Hindlimb muscle (tissue), 1 donor: Measurements from ENCODE around the gene SPRR5. TPM values are rescaled to one million over a fixed set of nuclear protein-coding genes. Genes with fewer than 3 reads are reported as not detected.

Experiments used
- DNase-seq: peaks from one replicate; pipeline ENCODE4 v3.0.0-alpha.2; 2013
- polyA plus RNA-seq: library from polyadenylated mRNA; unstranded; fragments of 120-200 nt; gene quantifications from one replicate; pipeline ENCODE4 v1.2.1, GENCODE V29; 2013; ENCODE audit not compliant: insufficient read length

Gene SPRR5
- polyA plus RNA-seq, 1 donor = not detected

GRCh38 chr1:152983743-152984142 lies 36.7 kb downstream of the SPRR5 start, which contains the start of gene SPRR1A:
Gene SPRR1A (plus strand): TSS chr1:152984081. CDS start chr1:152985231, 1,150 bp downstream.
- DNase-seq = no peak

GRCh38 chr1:152986578-152986977 lies 39.6 kb downstream of the SPRR5 start:
- no peak for DNase-seq

- no peak for DNase-seq
These were observed 46.2 kb downstream of the SPRR5 start for GRCh38 chr1:152993186-152993585.

GRCh38 chr1:152995842-152996241 lies 48.8 kb downstream of the SPRR5 start:
- no peak for DNase-seq

GRCh38 chr1:152996633-152997400 lies 49.8 kb downstream of the SPRR5 start:
- no peak for DNase-seq

- DNase-seq = no peak
These were observed 50.9 kb downstream of the SPRR5 start for GRCh38 chr1:152997901-152998300.

GRCh38 chr1:152998476-152998875 lies 51.5 kb downstream of the SPRR5 start:
- DNase-seq = no peak

Other genes starting within 250 kb of the SPRR5 start
- gene LCE2A, start 248.9 kb upstream of the SPRR5 start, polyA plus RNA-seq = not detected
- not detected for gene LCE4A, start 239.0 kb upstream of the SPRR5 start, polyA plus RNA-seq
- not detected for gene KPRP, start 189.2 kb upstream of the SPRR5 start, polyA plus RNA-seq
- not detected for gene LCE1F, start 172.1 kb upstream of the SPRR5 start, polyA plus RNA-seq
- not detected for gene LCE1E, start 160.9 kb upstream of the SPRR5 start, polyA plus RNA-seq
- not detected for gene LCE1D, start 150.5 kb upstream of the SPRR5 start, polyA plus RNA-seq
- gene LCE1C, start 140.6 kb upstream of the SPRR5 start, polyA plus RNA-seq = not detected
- not detected for gene LCE1B, start 135.2 kb upstream of the SPRR5 start, polyA plus RNA-seq
- not detected for gene LCE1A, start 119.7 kb upstream of the SPRR5 start, polyA plus RNA-seq
- gene LCE6A, start 104.3 kb upstream of the SPRR5 start, polyA plus RNA-seq = not detected
- gene LCE7A, start 87.2 kb upstream of the SPRR5 start, polyA plus RNA-seq = not detected
- gene SMCP, start 68.9 kb upstream of the SPRR5 start, polyA plus RNA-seq = not detected
- 0.36 TPM for gene IVL, start 38.7 kb upstream of the SPRR5 start, polyA plus RNA-seq
- not detected for gene SPRR4, start 23.4 kb downstream of the SPRR5 start, polyA plus RNA-seq
- gene SPRR1A, start 36.9 kb downstream of the SPRR5 start, polyA plus RNA-seq = not detected
- gene SPRR3, start 54.5 kb downstream of the SPRR5 start, polyA plus RNA-seq = not detected
- 0.37 TPM for gene SPRR1B, start 84.0 kb downstream of the SPRR5 start, polyA plus RNA-seq
- not detected for gene SPRR2D, start 93.9 kb downstream of the SPRR5 start, polyA plus RNA-seq
- not detected for gene SPRR2A, start 110.3 kb downstream of the SPRR5 start, polyA plus RNA-seq
- not detected for gene SPRR2B, start 124.4 kb downstream of the SPRR5 start, polyA plus RNA-seq
- not detected for gene SPRR2E, start 147.3 kb downstream of the SPRR5 start, polyA plus RNA-seq
- gene SPRR2F, start 166.3 kb downstream of the SPRR5 start, polyA plus RNA-seq = not detected
- gene SPRR2G, start 203.7 kb downstream of the SPRR5 start, polyA plus RNA-seq = not detected